ENCODE measurements around the gene OTOG.

GRCh38 chr11:17683377-17684161, 136.5 kb downstream of the OTOG start:
- no peak for TF ChIP-seq CTCF (IDR thresholded peaks at IDR 0.05; ENCODE audit: low read length)
- TF ChIP-seq EZH2 (optimal IDR thresholded peaks at IDR 0.05; ENCODE audit: low read depth, low read length), result no peak
